UCSD-AML1 (cell line): ENCODE results near the gene CX3CR1.
A peak's percentile ranks its signal among the peaks of the same experiment; 100 is the strongest.

Experiments used
- DNase-seq: peaks from one replicate; lab custom pipeline; 2025; ENCODE audit not compliant: unreplicated experiment; lab: John Stamatoyannopoulos, UW

CX3CR1 gene

GRCh38 chr3:39294446-39295183, 14.8 kb upstream of the CX3CR1 start:
- DNase-seq, result no peak

- no peak for DNase-seq
These were observed 13.1 kb upstream of the CX3CR1 start for GRCh38 chr3:39292961-39293360.

GRCh38 chr3:39291903-39292329, 12.1 kb upstream of the CX3CR1 start:
- DNase-seq, result peak; percentile 69

- no peak for DNase-seq
These were observed 10.4 kb upstream of the CX3CR1 start for GRCh38 chr3:39290255-39290654.

GRCh38 chr3:39289107-39289506, 9.3 kb upstream of the CX3CR1 start:
- no peak for DNase-seq

- DNase-seq, result peak; percentile 81
These were observed 8.5 kb upstream of the CX3CR1 start for GRCh38 chr3:39288300-39288808.

- DNase-seq, result no peak
These were observed 7.7 kb upstream of the CX3CR1 start for GRCh38 chr3:39287216-39288164.

- no peak for DNase-seq
These were observed 6.9 kb upstream of the CX3CR1 start for GRCh38 chr3:39286771-39287170.

GRCh38 chr3:39285332-39285731, 5.5 kb upstream of the CX3CR1 start:
- no peak for DNase-seq

GRCh38 chr3:39284457-39284881, 4.6 kb upstream of the CX3CR1 start:
- DNase-seq, result no peak

- DNase-seq, result no peak
These were observed 2.2 kb upstream of the CX3CR1 start for GRCh38 chr3:39282057-39282456.

GRCh38 chr3:39281533-39281932, 1.7 kb upstream of the CX3CR1 start:
- peak; percentile 33 for DNase-seq

GRCh38 chr3:39280571-39280970, 735 bp upstream of the CX3CR1 start:
- DNase-seq, result no peak

GRCh38 chr3:39278616-39278935, 1.3 kb downstream of the CX3CR1 start:
- DNase-seq, result no peak

GRCh38 chr3:39277893-39278615, 1.8 kb downstream of the CX3CR1 start:
- no peak for DNase-seq

GRCh38 chr3:39276746-39277145, 3.1 kb downstream of the CX3CR1 start:
- DNase-seq, result no peak

GRCh38 chr3:39275963-39276593, 3.8 kb downstream of the CX3CR1 start:
- DNase-seq, result no peak

GRCh38 chr3:39275052-39275451, 4.8 kb downstream of the CX3CR1 start:
- no peak for DNase-seq

- no peak for DNase-seq
These were observed 6.7 kb downstream of the CX3CR1 start for GRCh38 chr3:39273119-39273518.

GRCh38 chr3:39272191-39272590, 7.6 kb downstream of the CX3CR1 start:
- DNase-seq, result no peak

GRCh38 chr3:39271363-39271914, 8.4 kb downstream of the CX3CR1 start:
- DNase-seq, result no peak
